ENCODE measurements around the gene PRSS8.
"Not testable (repeated sequence)": the region's sequence is repeated elsewhere in the genome, so short reads cannot be mapped to it uniquely, and the experiment has no call there.

PRSS8 gene

GRCh38 chr16:31143694-31144148, 8.2 kb upstream of the PRSS8 start:
- DNase-seq: no peak

DNA sequence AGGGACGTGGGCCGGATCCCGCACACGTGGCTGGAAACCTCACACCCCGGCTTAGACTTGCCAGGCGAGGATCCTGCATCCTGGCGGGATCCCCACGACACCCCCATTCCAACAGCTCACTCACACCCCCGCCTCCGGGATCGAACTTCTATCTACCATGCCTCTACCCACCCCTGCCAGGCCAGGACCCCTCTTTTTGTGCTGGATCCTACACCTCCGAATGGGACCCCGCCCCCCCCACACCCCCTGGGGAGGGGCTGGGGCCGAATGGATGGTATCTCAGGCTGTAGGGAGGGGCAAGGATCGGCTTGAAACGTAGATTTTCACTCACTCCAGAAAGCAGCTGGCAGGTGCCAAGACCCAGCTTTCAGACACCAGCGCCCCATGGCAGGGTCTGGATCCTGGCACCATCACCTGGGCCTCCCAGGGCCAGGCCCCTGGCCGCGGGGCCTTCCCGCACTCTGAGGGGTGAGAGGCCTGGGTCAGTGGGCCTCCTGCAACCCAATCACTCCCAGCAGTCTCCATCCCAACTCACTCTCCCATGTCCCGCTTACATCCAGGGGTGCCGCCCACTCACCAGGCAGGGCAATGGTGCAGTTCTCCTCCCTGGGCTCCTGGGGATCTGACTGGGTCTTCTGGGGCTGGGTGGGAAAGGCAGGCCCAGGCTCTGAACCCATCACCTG, 7.6 kb upstream of the PRSS8 start:
- DNase-seq: no peak

DNA sequence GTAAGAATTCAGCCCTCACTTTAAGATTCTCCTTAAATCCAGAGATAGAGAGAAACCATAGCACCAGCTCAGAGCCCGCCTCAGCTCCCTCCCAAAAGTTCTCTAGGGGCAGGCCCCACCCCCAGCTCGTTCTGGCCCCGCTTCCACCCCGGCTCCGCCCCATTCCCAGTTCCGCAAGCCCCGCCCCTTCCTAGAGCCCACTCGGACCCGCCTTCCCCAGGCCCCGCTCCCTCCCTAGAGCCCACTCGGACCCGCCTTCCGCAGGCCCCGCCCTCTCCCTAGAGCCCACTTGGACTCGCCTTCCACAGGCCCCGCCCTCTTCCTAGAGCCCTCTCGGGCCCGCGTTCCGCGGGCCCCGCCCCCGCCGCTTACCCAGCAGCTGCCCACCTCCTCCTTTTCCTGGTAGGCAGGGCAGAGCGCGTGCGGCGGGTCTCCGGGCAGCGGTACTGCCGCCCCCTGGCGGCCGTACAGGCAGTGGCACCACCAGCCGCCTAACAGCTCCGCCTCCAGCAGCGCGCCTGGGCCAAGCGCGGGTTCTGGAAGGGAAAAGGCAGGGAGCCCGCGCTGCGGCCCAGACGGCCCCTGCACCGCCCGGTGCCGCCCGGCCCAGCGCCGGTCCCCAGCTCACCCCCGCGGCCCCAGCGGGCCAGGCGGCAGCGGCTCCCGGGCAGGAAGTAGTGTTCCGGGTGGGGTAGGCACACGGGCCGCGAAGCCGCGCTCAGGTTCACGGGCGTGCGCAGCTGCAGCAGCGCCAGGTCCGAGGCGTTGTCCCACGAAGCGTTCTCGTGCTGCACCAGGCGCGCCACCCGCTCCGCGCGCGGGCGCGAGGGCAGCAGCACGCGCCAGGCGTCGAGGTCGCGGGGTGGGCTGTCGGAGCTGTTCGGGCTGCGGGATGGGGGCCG, 6.8 kb upstream of the PRSS8 start:
- peak; percentile 99 for DNase-seq

DNA sequence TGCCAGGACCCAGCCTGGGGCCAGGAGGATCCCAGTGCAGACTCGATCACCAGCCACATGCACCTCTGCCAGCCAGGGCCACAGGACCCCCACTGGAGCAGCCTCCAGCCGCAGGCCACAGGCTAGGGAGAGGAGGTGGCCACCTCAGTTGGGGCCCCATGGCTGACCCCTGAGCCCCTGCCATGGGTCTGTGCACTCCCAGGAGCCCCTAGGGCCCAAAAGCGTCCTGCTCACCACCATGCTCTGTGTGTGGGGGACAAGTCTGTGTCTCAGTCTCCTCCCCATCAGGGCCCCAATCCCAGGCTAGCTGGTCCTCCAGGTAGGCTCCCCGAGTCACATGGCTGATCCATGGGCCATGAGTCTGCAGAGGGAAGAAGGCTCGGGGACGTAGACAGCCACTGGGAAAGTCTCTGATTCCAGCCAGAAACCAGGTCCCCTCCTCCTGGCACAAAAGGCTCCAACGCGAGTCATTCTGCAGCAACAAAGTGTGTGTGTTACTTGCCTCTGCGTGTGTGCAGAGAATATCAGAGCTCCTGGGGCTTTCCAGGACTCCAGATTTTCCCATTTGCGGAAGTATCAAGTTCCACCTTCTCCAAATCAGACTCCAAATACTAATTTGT, 6.1 kb upstream of the PRSS8 start:
- DNase-seq: no peak

DNA sequence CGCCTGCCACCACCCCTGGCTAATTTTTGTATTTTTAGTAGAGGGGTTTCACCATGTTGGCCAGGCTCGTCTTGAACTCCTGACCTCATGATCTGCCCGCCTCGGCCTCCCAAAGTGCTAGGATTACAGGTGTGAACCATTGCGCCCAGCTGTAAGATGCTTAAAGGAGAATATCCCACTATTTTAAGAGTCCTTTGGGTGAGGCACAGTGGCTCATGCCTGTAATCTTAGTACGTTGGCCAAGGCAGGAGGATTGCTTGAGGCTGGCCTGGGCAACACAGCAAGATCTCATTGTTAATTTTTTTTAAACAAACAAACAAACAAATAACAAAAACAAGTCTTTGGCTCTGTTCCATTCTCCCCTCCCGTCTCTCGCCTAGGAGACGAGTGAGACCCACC, 5.5 kb upstream of the PRSS8 start:
- DNase-seq: not testable (repeated sequence)

DNA sequence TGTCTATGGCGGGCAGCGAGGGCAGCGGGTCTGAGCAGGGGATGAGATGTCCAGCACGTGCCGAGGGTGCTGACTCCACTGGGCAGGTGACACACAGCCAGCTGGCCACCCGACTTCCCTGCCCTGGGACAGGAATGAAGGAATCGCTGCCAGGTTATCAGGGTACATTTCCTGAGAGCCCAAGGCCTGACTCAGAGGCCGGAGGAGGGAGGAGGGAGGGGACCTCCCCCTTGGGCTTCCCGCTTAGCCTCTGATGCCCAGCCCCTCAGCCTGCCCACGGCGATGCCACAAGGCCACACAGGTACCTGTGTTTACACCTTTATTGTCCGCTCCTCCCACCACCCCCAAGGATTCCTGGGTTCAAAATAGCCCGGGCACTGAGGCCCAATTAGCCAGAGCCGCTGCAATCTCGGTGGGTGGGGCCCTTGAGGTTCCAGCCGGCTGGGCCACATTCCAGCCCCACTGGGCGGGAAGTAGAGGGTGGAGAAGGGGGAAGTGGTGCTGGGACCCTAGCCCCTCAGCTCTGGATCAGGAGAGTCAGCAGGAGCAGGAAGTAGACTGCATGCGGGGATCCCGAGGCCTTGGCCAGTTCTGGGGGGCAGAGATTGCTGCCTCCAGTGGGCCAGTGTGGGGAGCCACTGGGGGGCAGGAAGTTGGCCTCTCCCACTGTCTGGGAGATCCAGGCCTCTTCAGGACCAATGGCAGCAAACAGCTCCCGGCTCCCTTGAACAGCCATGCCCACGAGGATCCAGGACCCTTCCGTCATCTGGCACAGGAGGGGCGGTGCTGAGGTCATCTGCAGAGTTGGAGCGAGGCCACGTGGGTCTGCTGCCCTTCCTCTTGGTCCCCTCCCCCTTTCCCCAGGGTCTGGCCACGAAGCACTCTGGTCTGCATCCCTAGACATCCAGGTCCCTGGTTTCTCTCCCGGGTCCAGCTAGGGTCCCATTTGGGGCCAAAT, 3.4 kb upstream of the PRSS8 start:
- DNase-seq: no peak

- DNase-seq: not testable (repeated sequence)
Observed at GRCh38 chr16:31136822-31137499, 1.4 kb upstream of the PRSS8 start.

DNA sequence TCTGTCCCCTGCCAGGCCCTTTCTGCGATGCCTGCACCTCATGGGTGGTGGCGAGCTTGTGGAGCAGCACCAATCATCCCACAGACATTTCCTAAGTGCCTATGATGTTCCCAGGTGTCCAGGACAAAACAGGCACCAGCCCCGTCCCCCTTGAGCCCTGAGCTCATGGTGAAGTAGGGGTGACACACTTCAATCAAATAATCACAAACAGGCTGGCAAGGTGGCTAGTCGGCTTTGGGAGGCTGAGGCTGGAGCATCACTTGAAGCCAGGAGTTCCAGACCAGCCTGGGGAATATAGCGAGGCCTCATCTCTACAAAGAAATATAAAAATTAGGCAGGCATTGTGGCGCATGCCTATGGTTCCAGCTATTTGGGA, 748 bp upstream of the PRSS8 start:
- DNase-seq: no peak

GRCh38 chr16:31134625-31135534, 647 bp downstream of the PRSS8 start:
- DNase-seq: no peak

DNA sequence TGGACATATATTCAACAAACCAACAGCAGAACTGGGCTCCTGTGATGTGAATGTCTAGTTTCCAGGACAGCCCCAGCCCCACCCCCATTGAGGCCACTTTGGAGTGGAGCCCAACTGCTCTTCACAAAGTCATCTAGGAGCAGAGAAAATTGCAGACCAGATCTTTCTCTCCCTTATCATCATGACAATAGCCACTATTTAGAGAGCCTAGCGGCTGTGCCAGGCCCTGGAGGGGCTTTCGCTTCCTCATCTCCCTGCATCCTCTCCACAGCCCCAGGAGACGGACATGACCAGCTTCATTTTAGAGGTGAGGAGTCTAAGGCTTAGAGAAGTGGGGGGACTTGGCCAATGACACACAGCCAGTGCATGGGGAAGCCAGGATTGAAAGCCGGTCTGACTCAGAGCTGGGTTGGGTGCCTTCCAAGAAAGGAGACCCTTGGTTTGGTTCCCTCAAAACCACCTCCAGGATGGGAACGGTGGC, 1.4 kb downstream of the PRSS8 start:
- no peak for DNase-seq

GRCh38 chr16:31133046-31133501, 2.5 kb downstream of the PRSS8 start:
- no peak for DNase-seq

DNA sequence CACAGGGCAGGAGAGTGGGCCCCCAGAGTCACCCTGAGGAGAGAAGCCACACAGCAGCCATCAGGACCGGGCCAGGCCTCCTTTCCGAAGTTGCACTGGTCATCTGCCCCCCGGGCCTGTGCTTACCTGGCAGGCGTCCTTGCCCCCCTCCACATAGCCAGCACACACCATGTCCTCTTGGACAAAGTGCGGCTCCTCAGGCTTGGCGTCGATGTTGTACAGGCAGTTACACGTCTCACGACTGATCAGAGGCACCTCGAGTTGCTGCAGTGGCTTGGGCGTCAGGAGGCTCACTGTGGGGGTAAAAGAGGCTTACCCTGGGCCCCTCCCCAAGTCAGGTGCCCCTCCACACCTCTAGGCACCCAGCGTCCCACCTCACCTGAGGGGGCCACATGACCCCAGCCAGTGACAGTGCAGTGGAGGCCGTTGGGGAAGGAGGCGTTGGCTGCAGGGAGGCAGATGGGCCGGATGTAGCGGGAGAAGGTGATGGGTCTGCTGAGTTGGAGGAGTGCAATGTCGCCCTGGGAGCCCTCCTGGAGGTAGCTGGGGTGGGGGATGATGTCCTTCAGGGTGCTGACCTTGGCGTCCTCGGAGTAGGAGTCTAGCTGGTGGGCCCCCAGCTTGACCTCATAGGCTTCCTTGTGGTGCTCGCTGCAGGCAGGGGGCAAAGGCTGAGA, 3.1 kb downstream of the PRSS8 start:
- DNase-seq: no peak

DNA sequence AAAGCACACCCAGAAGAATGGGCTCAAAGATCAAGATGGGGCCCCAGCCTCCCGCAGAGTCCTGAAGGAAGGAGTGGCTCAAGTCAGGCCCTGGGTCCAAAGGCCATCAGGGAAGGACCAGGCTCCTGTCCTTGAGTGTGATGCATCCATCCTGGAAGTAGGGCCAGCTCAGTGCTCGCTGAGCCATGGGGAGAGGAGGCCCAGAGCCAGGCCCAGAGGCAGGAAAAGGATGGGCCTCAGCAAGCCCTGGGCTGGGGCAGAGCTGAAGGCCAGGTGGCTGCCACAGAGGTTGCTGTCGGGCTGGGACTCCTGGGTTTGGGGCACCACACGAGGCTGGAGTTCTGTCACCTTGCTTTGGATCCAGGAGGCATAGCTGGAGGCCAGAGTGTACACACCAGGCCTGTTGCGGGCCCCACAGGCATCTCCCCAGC, 3.7 kb downstream of the PRSS8 start:
- DNase-seq: no peak

- DNase-seq: no peak
Observed at GRCh38 chr16:31131416-31131815, 4.1 kb downstream of the PRSS8 start.

DNA sequence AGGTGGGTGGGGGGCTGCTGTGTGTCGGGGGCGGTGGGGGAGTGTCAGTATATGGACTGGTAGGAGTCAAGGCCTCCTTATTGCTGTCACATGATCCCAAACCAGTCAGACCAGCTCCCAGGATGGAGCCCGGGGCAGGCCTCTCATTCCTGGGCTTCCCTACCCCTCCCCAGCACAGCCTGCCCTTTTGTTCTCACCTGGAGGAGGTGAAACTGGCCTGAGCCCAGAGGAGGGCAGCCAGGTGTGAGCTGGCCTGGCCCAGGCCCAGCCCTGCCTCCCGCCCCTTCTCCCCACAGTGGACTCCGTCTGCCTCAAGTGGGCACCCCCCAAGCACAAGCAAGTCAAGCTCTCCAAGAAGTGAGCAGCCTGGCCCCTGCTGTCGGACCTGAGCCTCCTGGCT, 4.6 kb downstream of the PRSS8 start:
- DNase-seq: no peak

DNA sequence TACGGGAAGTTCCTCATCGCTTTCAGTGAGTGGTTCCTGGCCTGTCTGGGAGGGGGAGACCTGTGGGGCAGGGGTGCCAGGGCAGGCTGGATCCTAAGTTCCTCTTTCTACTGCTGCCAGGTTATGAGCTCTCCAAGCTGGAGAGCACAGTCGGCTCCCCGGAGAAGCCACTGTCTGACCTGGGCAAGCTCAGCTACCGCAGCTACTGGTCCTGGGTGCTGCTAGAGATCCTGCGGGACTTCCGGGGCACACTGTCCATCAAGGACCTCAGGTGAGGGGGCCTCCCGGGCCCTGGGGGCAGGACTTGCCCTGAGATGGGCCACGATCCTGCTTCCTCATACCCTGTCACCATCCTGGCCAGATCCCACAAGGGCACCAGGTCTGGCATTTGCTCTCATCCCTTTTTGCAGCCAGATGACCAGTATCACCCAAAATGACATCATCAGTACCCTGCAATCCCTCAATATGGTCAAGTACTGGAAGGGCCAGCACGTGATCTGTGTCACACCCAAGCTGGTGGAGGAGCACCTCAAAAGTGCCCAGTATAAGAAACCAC, 5.1 kb downstream of the PRSS8 start:
- DNase-seq: no peak

DNA sequence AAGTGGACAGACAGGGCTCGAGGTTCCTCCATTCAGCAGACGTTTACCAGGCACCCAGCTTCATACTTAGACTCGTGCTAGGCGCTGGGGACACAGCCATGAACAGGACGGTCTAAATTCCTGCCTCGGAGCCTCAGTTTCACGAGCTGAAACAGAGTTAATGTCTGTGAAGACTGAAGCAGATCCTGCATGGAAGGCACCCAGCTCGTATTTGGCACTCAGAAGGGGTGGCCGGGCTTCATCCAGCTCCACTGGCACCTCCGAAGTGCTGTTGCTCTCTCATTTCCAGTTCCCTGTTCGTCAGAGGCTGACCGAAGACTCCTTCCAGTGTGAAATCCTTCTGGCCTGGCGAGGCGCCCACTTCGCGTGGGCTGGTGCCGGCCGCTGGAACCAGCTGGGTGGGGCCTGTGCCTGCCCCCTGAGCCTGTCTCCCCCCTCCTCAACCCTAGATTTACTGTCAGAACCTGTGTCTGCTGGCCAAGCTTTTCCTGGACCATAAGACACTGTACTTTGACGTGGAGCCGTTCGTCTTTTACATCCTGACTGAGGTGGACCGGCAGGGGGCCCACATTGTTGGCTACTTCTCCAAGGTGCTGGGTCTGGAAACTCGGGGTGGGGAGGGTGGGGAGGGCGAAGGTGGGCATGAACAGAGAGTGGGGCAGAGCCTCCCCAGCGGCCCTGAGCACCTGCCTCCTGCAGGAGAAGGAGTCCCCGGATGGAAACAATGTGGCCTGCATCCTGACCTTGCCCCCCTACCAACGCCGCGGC, 5.8 kb downstream of the PRSS8 start:
- DNase-seq: no peak

DNA sequence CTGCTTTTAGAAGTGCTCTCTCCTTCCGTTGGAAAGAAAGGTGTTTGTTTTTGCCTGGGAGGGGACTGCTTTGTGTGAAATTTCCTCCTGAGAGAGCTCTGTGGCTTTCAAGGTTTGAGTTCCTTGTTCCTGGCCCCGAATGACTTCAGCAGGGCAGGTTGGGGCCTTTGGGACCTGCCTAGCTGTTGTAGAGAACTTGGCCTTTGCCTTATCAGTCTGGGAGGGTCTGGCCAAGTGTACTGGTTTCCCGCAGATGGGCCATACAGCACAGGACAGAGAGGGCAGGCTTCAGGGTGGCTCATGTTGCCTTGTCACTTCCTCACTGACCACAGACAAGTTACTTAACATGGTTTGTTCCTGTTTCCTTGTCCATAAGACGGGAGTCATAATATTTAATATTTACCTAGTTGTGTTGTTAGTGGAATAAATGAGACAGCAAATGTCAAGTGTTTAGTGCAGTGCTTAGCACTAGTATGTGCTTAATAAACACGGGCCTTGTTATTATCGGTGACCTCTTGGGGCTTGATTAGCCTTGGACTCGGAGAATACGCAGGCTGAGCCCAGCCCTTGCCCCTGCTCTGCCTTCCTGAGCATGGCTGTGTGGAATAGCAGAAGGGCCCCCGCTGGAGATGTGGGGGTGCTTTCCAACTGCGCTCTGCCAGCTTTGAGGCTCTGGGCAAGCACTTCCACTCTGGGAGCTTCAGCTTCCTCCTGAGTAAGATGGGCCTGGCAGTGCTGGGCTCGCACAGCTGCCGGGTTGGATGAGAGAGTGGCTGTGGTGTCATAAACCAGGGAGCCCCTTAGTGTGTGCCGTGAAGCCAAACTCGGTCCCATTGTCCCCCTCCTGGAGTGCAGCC, 6.6 kb downstream of the PRSS8 start:
- DNase-seq: no peak

Data from activated CD4-positive, alpha-beta T cell treated with anti-CD3 and anti-CD28 coated beads, Interleukin-2, amount 50 U/mL, for 16 hours (primary cell).